HG03095 (cell line): ENCODE data around the gene ANKRD10.

ENCODE experiments used
- ATAC-seq: cut with Tn5 transposase; IDR thresholded peaks from one replicate; pipeline ENCODE4 v1.9.1; 2021; ENCODE audit warnings: moderate library complexity; ENCODE audit not compliant: unreplicated experiment

ANKRD10 gene

DNA sequence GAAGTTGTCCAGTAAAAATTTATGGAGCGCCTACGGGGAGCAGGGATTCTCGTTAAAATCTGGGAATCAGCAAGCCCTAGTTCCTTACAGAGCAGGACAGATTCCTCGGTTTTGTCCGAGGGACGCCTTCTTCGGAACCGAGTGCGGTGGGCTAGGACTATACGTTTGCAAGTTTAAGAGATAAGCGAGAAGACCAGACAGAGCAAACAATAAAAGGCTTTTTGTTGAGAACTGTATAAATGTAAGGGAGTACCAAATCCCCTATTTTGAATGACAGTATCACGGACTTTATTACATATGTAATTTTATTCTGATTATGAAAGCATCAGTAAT, 971 bp upstream of the ANKRD10 start:
- ATAC-seq, result no peak

DNA sequence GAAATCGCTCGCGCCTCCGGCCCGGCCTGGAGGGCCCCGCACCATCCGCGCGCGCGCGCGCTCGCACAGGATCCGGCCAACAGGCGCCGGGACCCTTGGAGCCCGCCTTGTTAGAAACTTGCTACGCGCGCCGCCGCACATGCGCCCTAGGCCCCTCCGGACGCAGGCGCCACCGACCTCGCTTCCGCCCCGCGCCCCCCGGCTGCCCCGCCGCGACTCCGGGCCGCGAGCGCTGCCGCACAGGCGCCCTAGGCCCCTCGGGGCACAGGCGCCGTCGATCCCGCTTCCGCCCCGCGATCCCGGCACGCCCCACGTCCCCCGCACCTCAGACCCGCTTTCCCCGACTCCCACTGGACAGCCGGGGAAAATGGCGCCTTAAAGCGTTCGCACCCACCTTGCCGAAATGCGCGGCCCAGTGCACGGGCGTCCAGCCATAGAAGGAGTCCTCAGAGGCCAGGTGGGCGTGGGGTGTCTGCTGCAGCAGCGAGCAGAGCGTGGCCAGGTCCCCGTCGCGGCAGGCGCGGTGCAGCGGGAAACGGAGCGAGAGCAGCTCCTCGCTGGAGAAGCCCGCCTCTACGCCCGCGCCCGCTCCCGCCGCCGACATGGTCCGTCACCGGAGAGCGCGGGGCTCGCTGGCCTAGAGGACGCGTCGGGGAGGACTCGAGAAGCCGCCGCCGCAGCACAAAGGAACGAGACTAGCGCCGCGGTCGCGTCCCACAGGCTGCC, 375 bp downstream of the ANKRD10 start:
- peak; percentile 38 for ATAC-seq

DNA sequence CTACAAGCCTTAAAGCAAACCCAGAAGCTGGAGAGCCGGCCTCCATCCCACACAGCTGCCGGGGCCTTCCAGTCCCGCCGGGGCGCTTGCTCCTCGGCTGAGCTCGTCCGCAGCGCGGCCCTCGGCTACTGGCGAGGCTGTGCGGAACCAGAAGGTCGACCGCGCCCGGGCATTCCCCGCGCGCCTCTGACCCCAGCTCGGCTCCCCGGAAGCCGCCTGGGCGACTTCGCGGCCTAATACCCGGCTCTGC, 863 bp downstream of the ANKRD10 start:
- ATAC-seq, result no peak

- no peak for ATAC-seq
Measured at GRCh38 chr13:110913322-110914080, 1.4 kb downstream of the ANKRD10 start.

GRCh38 chr13:110912651-110913051, 2.2 kb downstream of the ANKRD10 start:
- ATAC-seq, result no peak

GRCh38 chr13:110911880-110912279, 3.0 kb downstream of the ANKRD10 start:
- no peak for ATAC-seq

DNA sequence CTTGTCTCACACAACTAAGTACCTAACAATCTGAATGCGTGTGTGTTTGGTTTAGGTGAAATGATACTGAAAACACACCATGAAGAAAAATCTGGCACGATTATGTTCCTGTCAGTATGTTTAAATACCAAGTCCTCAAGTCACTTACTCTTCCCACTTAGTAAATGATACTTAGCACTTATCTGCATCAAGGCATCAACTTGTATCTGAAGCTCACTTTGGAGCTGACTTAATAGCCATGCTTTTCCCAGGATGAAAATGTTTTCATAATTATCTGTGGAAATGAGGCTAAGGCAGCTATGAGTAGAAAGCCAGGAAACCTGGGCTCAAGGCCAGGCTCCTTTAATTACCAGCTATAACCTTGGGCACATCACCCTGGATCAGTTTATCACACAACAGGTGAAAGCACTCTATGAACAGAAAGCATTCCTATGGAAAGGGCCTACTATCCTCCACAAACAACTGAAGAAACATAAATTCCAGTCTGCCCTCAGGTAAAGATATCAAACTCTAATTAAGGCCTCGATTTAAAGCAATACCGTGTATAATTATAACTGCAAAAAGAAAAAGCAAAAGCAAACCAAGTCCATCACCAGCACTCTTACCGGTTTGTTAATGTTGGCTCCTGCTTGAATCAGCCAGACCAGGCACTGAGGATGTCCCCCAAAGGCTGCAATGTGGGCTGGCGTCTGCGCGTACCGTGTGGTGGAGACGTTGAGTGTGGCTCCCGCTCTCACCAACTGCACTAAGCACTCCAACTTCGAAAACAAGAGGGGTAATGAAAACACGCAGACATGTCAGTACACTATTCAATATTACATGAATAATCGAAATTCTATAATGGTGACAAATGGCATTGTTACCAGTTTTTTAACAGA, 4.6 kb downstream of the ANKRD10 start:
- no peak for ATAC-seq

GRCh38 chr13:110907951-110908898, 6.6 kb downstream of the ANKRD10 start:
- no peak for ATAC-seq

GRCh38 chr13:110907301-110907700, 7.6 kb downstream of the ANKRD10 start:
- ATAC-seq, result no peak

GRCh38 chr13:110904748-110905147, 10.1 kb downstream of the ANKRD10 start:
- ATAC-seq, result no peak

- ATAC-seq, result no peak
Measured at GRCh38 chr13:110902370-110902769, 12.5 kb downstream of the ANKRD10 start.

DNA sequence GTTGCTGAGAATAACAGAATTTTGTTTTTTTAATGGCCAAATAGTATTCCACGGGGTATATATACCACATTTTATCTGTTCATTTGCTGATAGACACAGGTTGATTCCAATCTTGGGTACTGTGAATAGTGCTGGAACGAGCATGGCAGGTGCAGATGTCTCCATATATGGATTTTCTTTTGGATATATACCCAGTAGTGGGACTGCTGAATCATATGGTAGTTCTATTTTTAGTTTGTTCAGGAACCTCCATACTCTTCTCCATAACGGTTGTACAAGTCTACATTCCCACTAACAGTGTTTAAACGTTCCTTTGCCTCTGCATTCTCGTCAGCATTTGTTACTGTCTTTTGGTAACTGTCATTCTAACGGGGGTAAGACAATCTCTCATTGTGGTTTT, 17.3 kb downstream of the ANKRD10 start:
- ATAC-seq, result no peak

DNA sequence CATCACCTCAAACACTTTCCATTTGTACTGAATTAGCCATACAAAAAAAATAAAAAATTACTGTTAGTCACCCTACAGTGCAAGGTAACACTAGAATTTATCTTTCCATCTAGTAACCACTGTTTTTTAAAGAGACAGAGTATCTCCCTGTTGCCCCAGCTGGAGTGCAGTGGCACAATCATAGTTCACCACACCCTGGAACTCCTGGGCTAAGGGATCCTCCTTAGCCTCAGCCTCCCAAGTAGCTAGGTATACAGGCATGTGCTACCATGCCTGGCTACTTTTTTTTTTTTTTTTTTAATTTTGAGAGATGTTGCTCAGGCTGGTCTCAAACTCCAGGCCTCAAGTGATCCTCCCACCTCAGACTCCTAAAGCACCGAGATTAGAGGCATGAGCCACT, 17.9 kb downstream of the ANKRD10 start:
- no peak for ATAC-seq

DNA sequence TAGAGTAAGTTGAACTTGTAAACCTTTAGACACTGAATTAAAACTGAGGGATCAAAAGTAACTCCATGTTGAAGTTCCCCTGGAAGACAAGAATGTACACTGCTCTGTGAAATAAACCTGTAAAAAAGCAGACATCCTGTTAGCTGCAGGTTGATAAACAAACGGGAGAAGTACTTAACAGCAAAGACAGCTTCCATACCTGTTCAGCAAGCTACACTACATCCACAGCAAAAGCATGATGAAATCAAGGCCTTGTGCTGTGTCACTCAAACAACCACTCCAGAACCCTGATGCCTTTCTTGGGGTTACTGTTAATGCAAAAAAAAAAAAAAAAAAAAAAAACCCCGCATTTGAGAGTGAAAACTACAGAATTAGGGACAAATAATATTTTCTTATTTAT, 20.8 kb downstream of the ANKRD10 start:
- ATAC-seq, result no peak

GRCh38 chr13:110893571-110893970, 21.3 kb downstream of the ANKRD10 start:
- ATAC-seq, result no peak

DNA sequence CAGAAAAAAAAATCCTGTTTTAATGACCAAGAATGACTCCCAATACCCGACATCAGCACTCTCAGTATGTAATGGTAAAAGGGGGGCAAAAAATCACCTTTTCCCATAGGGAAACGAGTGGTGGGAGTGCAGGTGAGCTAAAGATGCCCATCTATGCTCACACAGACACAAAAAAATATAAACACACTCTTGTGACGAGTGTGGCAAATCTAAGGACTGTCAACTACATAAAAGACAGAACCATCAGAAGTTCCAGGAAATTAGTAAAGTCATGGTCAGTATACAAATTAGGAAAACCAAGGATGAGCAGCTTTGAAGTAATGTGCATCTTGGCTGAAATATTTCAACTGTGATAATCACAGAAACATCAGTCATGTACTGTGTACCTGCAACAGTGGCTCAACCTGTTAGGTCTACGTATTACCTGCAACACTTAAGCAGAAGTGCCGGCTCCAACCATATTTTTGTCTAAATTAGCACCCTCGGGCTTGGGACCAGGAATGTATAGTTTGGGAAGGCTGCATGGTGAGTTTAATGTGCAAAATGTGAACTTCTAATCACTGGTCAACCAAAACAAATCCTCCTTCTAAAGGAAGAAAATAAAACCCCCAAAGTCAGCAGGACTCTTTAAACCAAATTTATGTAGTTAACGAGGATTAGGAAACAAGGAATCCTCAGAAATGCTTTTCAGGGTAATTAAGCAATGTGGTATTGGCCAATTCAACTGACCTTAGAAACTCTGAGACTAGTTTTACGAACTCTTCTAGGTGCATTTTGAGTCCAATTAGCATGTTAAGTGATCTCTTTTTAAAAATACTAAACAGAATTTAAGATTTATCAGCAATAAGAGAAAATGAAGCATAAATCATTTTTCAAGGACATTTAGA, 24.3 kb downstream of the ANKRD10 start:
- no peak for ATAC-seq

DNA sequence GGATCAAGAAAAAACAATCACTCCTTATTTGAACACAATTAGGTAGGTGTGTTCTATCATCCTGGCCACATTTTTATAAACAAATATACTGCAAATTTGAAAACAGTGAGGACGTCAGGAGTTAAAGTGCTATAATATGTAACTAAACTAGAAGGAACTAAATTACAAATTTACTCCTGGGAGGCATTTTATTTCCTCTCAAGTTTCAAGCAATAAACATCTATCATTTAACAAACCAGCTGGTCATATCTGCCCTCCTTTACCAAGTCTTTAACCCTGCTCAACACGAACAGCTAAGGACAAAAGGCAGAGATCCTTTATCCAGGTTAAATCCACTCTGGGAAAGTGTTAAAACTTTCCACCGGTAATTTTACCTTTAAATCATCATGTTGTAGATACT, 26.5 kb downstream of the ANKRD10 start:
- no peak for ATAC-seq

- ATAC-seq, result no peak
Measured at GRCh38 chr13:110887597-110888333, 27.1 kb downstream of the ANKRD10 start.
